A673 (cell line): ENCODE data around the gene GLYATL2.

ENCODE experiments used
- EZH2 ChIP-seq: fragments of 200-600 bp; sonication (generic); IDR thresholded peaks from 2 replicates; pipeline ENCODE4 v1.6.1; 2017; ENCODE audit warnings: borderline replicate concordance, low read depth, mild to moderate bottlenecking, mixed read lengths, antibody characterized with exemption, low read length; ENCODE audit not compliant: poor library complexity, severe bottlenecking
- TF ChIP-seq, protein P1 (sequence below): fragments of 300-800, 200-600 bp; sonication (generic); conservative IDR thresholded peaks from 2 replicates; pipeline ENCODE4 v1.5.1; 2017; ENCODE audit warnings: low read depth, mild to moderate bottlenecking, antibody characterized with exemption, low read length, moderate library complexity, mixed read lengths

DNA sequence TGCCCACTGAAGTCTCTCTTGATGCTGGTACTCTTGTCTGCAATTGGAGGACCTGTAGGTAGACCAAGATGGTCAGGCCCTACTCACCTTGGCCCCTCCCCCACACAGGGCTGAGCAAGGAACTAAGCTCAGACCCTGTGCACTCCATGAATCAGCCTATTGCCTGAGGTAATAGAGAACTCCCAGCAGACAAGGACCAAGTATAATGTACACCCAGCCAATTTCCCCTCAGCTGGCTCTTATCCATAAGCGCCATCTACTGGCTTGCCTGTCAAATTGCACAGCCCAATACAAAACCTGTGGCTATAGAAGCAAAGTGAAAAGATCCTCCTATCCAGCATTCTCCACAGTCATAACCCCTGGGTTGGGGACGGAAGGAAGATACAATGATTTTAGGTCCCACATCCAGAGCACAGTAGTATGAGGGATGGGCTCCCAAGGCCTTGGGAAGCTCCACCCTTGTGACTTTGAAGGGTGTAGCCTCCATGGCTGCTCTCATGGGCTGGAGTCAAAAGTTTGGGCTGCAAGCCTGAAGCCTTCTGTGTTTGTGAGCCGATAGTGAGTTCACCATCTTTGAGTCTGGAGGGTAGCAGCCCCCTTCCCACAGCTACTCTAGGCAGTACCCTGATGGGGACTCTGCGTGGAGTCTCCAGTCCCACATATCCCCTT lies 56.0 kb downstream of the GLYATL2 start:
- TF ChIP-seq, protein P1, sequence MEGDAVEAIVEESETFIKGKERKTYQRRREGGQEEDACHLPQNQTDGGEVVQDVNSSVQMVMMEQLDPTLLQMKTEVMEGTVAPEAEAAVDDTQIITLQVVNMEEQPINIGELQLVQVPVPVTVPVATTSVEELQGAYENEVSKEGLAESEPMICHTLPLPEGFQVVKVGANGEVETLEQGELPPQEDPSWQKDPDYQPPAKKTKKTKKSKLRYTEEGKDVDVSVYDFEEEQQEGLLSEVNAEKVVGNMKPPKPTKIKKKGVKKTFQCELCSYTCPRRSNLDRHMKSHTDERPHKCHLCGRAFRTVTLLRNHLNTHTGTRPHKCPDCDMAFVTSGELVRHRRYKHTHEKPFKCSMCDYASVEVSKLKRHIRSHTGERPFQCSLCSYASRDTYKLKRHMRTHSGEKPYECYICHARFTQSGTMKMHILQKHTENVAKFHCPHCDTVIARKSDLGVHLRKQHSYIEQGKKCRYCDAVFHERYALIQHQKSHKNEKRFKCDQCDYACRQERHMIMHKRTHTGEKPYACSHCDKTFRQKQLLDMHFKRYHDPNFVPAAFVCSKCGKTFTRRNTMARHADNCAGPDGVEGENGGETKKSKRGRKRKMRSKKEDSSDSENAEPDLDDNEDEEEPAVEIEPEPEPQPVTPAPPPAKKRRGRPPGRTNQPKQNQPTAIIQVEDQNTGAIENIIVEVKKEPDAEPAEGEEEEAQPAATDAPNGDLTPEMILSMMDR = peak; percentile 98
- no peak for TF ChIP-seq EZH2
